HG02885 (cell line): ENCODE results near the gene RGS5.

Source experiments
- ATAC-seq: cut with Tn5 transposase; IDR thresholded peaks from one replicate; pipeline ENCODE4 v1.9.1; 2021; ENCODE audit warnings: mild to moderate bottlenecking; ENCODE audit not compliant: unreplicated experiment, poor library complexity

RGS5 gene

GRCh38 chr1:163093579-163093978 is 109.1 kb downstream of the RGS5 start:
- ATAC-seq, result no peak

GRCh38 chr1:163093169-163093568 is 109.5 kb downstream of the RGS5 start:
- no peak for ATAC-seq
